T-helper 1 cell (primary cell): Measurements from ENCODE around the gene ZNF436.
"Not testable (repeated sequence)": the region's sequence is repeated elsewhere in the genome, so short reads cannot be mapped to it uniquely, and the experiment has no call there.

Source experiments
- DNase-seq, 5 donors: peaks; one replicate each; pipeline ENCODE4 v3.0.0-alpha.2; 2012 to 2020

Gene ZNF436

DNA sequence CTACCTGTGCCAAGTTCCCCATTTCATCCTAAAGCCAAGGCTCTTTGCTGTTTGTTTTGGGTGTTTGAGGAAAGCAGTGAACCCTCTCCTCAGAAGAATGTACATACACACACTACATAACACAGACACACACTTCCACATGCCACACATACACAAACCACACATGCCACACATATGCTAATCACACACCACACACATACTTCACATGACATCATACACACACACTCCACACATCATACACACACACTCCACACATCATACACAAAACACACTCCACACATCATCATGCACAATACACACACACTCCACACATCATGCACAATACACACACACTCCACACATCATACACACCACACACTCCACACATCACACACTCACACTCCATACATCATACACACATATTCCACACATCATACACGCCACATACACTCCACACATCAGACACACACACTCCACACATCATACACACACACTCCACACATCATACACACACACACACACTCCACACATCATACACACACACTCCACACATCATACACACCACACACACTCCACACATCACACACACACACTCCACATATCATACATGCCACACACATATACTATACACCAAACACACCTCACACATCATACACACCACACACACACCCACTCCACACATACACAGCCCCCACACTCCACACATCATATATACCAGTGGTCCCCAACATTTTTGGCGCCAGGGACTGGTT, 22.7 kb upstream of the ZNF436 start:
- DNase-seq: no peak

DNA sequence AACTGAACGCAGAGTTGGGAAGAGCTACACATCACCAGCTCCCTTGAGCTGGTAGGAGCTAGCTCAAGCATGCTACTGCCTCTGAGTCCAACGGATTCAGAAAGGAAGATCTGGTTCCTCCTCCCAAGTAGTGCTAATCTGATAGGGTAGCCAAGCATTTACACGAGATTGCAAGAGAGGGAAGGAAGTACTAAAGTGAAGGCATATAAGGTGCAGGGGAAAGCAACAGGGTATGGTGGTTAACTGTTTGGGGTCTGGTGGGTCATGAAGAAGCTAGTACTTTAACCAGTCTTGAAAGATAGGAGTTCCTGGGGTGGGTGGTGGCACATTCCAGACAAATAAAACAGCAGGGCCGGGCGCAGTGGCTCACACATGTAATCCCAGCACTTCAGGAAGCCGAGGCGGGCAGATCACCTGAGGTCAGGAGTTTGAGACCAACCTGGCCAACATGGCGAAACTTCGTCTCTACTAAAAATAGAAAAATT, 20.2 kb upstream of the ZNF436 start:
- no peak for DNase-seq

DNA sequence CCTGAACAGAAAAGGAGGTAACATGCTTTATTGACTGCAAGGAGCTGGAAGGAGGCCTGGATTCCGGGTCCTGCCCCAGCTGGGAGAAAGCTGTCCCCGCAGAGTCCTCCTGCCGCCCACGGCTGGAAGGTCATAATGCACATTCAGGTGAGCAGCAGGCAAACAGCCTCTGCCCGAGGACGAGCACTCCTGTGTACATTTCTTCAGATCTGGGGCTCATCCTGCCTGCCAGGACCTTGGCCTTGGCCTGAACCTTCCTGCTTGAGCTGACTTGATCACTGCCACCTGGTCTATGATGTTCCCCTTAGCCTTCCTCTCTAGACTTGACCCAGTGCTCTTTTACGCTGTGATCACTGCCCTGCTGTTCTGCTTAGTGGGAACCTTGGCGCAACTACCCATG, 17.9 kb upstream of the ZNF436 start:
- no peak for DNase-seq

DNA sequence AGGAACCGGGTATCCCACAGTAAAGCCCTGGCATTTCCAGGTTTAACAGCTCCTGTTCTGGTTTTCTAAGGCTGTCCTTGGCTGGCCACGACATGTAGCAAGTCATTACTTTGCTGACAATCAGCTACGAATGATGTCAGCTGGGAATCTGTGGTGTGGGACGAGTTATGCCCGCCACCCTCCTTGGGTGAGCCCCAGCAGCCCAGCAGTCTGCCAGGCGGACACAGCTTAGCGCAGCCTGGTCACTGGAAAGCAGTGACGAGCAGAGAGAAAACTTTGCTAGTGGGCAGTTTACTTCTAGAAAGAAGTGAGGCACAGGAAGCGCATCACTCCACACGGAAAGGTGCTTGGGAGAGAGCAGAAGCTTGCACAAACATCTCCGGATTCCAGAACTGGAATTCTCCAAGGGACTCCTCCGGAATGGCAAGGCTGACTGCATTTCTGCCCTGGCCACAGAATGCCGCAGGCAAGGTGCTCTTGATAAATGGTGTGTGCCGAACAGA, 15.5 kb upstream of the ZNF436 start:
- DNase-seq: no peak

DNA sequence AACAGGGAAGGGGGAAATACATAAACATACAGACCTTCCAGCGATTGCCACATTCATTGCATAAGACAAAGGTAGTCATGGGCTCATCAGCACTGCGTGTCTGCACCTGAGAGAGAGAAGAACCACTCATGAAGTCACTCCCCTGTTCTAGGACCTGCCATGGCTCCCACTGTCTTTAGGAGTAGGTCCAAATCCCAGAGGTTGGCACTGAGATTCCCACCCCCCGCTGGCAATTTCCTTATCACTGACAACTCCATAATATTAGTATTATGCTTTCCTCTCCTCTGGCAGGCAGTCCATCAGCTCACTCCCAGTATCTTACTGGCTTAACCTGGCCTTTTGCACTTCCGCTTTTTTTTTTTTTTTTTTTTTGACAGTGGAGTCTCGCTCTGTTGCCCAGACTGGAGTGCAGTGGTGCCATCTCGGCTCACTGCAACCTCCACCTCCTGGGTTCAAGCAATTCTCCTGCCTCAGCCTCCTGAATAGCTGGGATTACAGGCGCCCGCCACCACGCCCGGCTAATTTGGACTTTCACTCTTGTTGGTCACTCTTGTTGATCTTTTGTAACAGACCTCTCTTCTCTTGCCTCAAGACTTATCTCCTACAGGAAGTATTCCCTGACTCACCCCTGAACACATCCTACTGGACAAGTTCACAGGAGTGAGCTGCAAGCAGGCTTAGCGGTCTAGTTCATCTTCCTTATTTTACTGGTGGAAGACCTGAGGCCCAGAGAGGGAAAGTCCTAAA, 14.8 kb upstream of the ZNF436 start:
- DNase-seq: no peak

DNA sequence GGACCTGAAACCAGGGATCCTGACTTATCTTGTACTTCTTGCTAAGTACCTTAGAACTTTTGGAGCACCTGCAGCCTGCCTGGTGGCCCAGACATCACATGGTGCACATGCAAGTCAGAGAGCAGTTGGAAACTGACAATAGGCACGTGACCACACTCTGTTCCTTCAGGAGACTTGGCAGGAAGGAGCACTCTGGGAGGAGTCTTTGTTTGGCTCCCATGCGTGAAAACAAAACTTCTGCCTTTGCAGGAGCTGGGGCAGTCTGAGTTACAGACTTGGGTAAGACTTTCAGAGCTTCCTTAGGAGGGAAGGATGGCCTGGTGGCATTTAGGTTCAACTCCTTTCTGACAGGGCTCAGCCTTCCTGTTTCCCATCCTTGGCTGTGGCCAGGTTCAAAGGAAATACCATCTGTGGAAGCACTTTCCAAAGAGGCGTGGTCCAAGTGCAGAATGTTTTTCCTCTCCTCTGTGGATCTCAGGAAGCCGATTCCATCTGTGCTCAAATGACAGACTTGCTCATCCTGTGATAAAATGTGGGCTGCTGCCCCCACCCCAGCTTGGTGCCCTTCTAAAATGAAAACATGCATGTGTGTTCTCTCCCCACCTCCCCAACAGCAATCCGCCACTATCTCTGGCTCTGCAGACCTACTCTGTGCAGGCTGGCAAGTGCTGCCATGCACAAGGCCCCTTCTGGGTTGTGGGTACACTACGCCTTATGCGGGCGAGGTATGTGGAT, 14.1 kb upstream of the ZNF436 start:
- DNase-seq: no peak

DNA sequence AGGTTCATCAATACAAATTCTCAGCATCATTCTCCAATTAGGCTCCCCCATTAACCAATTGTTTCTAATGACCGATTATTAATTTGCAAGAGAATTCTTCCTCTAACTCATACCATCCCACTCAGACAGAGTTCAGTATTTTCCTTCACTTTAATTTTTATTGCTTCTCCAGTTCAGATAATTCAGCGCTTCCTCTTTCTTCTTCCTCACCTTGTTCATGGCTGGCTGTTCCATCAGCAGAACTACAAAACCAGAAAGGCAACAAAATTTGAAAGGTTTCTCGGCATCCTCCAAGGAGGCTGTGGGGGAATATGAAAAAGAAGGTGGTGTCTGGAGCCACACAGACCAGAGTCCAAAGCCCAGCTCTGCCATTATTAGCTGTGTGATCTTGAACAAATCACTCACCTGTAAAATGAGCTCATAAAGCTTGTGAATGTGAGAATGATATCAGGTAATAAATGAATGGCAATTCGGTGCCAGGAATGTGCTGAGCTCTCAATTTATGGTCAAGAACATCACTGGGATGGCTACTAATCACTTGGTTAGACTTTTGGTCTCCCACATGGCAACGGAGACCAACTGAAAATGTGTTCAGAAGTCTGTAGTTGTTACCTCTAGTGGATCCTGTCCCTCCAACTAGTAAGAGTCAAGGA, 11.7 kb upstream of the ZNF436 start:
- DNase-seq: no peak

DNA sequence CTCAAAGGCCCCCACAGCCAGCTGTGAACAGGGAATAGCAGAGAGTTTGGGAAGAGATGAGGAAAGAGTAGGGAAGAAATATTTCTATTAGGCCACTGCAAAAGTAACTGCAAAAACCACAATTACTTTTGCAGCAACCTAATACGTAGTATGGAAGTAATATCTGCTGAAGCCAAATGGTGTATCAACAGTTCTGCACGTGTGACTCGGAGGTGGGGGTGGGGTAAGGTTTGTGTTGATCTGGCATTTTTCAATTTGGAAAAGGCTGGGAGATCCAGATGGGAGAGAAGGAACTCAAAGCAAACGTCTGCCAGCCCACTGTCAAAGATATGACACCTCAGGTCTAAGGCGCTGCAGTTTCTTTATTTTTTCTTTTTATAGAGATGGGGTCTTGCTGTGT, 11.1 kb upstream of the ZNF436 start:
- no peak for DNase-seq

DNA sequence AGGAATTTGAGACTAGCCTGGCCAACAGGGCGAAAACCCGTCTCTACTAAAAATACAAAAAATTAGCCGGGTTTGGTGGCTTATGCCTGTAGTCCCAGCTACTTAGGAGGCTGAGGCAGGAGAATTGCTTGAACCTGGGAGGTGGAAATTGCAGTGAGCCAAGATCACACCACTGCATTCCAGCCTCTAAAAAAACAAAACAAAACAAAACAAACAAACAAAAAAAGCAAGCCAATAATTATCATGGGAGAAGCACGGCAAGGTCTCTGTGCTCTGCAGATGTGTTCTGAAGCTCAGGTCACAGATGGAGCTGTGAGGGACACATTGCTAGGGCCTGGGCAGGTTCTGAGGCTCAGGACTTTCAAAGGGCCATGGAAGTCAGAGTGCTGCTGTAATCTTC, 10.6 kb upstream of the ZNF436 start:
- not testable (repeated sequence) for DNase-seq

DNA sequence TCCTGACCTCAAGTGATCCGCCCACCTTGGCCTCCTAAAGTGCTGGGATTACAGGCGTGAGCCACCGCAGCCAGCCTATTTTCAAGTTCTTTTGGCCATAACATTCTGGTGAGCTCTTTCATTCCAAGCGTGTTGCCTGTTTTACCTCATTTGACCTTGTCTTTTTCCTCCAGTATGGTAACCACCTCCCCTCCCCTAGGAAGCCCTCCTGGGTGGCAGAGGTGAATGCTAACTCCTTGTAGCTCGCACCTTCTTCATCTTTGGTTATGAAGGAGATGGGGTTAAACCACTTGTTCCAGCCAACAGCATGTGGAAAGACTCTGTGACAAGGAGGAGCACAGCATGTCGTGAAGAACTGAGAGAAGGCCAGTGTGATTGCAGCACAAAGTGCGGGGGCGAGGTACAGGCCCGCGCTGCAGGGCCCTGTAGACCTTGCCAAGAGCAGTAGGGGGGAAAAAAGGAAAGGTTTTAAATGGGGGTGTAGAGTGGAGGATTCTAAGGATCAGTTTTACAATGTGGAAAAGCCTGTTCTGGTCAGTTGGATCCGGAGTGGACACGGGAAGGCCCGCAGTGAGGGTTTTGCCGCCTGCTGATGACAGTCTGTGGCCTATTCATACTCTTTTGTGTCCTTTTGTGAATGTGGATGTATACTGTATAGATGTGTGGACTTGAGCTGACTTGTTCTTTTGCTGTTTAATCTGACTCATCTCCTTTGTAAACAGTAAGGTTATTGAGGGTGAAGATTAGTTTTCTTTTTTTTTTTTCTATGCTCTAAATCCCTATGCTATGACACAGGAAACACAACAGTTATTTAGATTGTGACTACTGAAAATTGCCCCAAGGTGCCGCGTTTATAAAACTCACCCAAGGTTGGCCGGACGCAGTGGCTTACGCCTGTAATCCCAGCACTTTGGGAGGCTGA, 7.5 kb upstream of the ZNF436 start:
- DNase-seq: no peak

DNA sequence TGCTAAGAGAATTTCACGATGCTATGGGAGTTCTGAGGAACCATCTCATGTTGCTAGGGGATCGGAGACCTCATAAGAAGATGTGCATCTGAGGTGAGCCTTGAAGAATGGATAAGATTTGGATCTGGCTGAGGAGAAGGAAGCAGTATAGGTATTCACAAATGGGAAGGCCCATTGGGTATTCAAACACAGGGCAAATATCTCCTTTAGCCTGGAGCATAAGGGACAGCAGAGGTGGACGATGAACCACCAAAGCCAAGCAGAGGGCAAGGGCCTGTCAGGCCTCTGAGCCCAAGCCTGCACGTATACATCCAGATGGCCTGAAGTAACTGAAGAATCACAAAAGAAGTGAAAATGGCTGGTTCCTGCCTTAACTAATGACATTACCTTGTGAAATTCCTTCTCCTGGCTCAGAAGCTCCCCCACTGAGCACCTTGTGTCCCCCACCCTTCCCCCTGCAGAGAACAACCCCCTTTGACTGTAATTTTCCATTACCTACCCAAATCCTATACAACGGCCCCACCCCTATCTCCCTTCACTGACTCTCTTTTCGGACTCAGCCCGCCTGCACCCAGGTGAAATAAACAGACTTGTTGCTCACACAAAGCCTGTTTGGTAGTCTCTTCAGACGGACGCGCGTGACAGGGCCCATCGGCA, 4.6 kb upstream of the ZNF436 start:
- not testable (repeated sequence) for DNase-seq

DNA sequence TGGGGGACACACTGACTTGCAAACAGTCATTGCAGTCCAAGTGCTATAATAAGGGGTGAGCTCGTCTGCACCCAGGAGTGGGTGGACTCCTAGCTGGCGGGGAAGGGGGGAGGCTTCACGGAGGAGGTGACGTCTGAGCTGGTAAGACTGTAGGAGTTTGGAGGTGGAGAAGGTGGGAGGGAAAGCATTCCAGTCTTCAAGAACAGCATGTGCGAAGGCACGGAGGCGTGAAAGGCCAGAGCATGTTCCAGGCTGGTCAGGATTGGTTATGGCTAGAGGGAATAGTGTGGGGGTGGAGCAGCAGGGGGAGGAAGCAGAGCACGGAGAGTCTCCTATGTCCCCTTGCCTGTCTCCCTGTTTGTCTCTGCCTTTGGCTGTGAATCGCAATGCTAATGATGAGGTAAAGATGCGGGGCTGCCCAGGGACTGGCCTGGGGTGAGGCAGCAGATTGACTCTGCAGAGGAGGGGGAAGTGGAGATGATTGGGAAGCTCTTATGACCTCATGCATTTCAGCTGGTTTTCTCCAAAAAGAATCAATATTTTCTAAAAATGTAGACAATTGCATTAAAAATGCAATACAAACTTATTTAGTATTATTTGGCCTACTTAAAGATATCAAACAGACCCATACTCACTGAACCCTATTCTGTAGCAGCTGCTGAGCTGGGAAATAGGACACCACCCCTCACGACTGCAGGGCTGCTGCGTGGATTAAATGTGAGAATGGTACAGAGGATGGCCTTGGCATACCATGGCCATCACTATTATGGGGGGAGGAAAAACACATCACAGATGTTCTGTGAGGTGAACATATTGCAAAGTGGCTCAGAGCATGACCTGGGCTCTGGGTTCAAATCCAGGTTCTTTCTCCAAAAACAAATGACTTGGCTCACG, 2.6 kb upstream of the ZNF436 start:
- no peak for DNase-seq

DNA sequence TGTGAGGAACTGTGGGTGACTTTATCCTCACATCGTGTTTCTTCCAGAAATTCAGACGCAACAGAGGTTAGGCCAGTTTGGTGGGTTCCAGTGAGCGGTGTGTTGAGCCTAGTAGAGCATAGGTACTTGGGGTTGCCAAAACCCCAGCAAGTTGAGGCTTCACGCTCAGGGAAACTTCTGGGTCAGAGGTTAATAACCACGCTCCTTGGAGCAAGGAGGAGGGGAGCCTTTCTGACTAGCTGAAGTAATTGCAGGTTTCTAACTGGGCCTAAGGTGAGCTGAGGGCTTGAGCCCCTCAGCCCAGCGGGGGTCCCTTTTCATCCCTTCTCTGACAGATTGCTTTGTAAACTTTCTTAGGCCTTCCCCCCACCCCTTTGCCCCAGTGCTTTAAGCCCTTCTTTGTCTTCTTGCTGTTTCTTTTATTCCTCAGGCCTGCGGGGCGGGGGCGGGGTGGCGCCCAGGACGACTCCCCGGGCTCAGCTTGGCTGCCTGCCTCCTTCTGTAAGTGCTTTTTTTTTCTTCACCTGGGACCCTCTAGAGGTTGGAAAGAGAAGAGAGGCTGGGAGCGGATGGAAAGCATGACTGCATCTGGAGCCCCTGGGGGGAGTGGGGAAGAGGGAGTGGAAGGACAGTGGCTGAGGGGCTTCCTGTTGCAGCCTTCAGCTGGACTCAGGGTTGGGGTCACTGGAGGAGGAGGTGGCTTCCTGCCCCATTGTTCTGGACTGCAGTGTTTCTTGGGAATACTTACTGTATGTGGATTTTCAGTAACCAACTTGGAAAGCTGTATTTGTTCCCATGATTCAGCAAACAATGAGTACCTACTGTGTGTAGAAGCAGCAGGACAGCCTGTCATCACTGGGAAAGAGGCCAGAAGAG, 1.3 kb upstream of the ZNF436 start:
- no peak for DNase-seq

DNA sequence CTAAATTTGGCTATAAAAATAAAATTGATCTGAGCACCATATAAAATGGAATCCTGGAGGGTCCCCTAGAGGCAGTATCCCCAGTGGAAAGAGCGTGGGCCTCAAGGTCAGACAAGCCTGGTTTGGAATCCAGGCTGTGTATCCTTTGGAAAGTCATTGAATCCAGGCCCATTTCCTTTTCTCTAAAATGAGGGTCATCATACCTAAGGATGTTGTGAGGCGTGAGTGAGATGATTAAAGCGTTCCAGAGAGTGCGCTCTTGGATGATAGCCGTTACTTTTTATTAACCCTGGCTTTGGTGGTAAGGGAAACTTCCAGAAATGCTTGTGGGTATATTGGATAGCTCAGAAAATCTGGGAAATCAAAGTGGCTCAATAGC, 683 bp upstream of the ZNF436 start:
- DNase-seq: no peak

DNA sequence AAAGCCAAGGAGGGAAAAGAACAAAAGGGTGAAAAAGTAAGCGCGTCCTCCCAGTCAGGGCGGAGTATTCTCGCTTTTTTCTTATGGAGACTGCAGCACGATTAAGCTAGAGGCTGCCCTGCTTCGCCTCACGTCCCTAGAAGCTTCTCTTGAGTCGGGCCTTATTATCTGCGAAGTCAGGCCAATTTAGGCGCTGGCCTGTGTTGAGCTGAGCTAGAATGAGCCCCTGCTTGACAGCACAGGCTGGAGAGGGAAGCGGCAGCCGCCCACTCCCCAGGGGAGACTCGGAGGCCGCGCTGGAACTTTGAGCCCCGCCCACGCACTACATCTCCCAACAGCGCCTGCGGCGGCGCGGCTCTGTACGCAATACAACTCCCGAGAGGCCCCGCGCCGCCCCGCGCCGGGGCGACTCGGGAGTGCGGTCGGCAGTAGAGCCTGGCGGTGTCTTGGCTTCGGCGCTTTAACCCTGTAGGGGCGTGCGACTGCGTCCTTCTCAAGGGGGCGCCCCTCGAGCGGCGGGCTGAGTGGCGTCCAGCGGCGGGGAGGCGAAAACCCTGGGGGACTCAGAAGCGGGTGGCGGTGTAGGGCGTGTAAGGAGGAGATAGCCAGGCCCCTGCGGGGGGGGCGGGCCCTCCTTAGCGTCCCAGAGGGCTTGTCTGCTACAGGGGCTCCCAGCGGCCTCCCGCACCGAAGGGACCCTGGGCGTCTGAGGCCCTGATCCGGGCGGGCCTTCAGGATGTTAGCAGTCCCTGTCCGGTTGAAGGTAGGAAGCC, 888 bp downstream of the ZNF436 start:
- DNase-seq: peak; percentile 73 to 90 (median 82)

DNA sequence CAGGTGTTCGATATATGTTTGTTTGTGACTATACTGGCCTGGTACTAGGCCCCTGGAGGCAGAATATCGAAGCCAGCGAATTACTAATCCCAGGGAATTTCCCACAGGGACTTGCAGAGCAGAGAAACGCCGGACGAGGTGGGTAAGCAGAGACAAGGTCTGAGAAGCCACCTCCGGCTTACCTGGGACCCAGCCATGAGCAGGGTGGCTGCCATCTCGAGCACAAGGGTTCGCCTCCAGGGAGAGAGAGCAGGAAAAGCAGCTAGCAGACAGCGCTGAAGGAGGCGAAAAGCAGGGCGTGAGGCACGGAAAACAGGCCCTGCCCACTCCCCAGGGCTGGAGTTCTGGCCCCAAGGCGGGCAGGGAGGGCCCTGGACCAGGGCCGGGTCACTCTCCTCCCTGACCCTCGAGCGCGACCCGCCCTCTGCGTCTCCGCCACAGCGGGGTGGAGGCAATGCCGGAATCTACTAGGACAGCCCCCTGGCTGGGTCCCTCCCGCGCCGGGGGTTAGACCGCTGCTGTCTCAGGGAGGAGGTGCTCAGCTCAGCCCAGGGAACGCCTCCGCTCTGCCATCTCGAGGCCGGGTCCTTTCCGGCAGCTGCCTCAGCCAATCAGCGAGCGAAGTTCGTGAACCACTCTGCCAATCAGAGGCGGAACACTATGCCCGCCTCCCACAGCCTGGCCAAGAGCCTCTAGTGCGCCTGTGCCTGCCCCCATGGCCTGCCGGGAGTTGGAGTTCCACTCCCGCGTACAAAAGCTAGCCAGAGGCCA, 1.7 kb downstream of the ZNF436 start:
- peak; percentile 97 to 99 (median 98) for DNase-seq

DNA sequence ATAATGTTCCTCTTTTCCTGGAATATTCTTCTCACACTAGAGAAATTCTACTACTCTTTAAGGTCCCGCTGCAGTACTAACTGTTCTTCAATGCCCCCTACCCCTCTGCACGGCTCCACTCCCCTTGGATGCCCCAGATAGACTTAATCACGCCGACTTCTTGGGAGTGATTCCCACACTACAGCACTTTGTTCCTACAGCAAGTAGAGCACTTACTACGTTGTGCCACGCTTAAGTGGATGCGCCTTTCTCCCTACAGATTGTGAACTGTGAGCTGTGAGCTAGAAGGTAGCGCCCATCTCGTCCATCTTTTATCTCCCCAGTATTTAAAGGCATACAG, 2.2 kb downstream of the ZNF436 start:
- no peak for DNase-seq

DNA sequence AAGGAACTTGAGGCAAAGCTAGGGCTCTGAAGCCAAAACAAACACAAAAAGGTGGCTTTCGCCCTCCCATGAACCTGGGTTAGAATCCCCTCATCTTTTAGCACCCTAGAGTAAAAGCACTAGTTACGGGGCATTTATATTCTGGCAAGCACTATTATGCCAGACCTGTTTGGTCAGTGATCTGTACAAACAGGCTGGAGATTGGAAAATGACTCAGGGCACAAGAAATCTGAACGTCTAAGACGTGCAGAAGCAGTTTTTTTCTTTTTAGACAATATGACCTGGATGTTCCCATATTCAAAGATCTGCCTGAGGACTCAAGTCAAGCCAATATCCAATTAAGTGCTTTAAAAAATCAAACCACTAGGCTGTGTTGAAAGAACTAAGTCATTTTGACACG, 3.0 kb downstream of the ZNF436 start:
- DNase-seq: no peak
